HT1080 (cell line): ENCODE data around the gene CBFA2T3. TPM values are rescaled to one million over a fixed set of nuclear protein-coding genes. Genes with fewer than 3 reads are reported as not detected.

Experiments used
- DNase-seq: peaks from one replicate; pipeline ENCODE4 v3.0.0-alpha.2; 2015; ENCODE audit warnings: low read depth
- total RNA-seq: library from RNA; depleted of rRNA; stranded (reverse); fragments of >200 nt; shearing (Covaris generic); gene quantifications from 2 replicates; pipeline ENCODE4 v1.2.3, GENCODE V29; 2014

The CBFA2T3 gene
- total RNA-seq, 1 experiment from 2014 or later: not detected

- no peak for DNase-seq
Measured at GRCh38 chr16:88965411-88965810, 11.6 kb downstream of the CBFA2T3 start.

GRCh38 chr16:88964636-88965035 lies 12.4 kb downstream of the CBFA2T3 start:
- DNase-seq: no peak

GRCh38 chr16:88963583-88963982 lies 13.4 kb downstream of the CBFA2T3 start:
- no peak for DNase-seq

- DNase-seq: no peak
Measured at GRCh38 chr16:88962478-88963152, 14.4 kb downstream of the CBFA2T3 start.

GRCh38 chr16:88961011-88961410 lies 16.0 kb downstream of the CBFA2T3 start:
- no peak for DNase-seq

- DNase-seq: no peak
Measured at GRCh38 chr16:88960516-88960915, 16.5 kb downstream of the CBFA2T3 start.

- DNase-seq: no peak
Measured at GRCh38 chr16:88959022-88959421, 18.0 kb downstream of the CBFA2T3 start.

GRCh38 chr16:88957887-88958577 lies 19.0 kb downstream of the CBFA2T3 start:
- DNase-seq: no peak

- DNase-seq: no peak
Measured at GRCh38 chr16:88957433-88957767, 19.6 kb downstream of the CBFA2T3 start.

GRCh38 chr16:88956546-88957432 lies 20.2 kb downstream of the CBFA2T3 start:
- DNase-seq: no peak

GRCh38 chr16:88955906-88956305 lies 21.1 kb downstream of the CBFA2T3 start:
- no peak for DNase-seq

GRCh38 chr16:88953003-88953690 lies 23.9 kb downstream of the CBFA2T3 start:
- no peak for DNase-seq

GRCh38 chr16:88951989-88952388 lies 25.0 kb downstream of the CBFA2T3 start:
- DNase-seq: no peak

GRCh38 chr16:88951501-88951900 lies 25.5 kb downstream of the CBFA2T3 start:
- no peak for DNase-seq

GRCh38 chr16:88948781-88949490 lies 28.1 kb downstream of the CBFA2T3 start:
- no peak for DNase-seq

GRCh38 chr16:88945473-88945872 lies 31.5 kb downstream of the CBFA2T3 start:
- no peak for DNase-seq

GRCh38 chr16:88943741-88944140 lies 33.3 kb downstream of the CBFA2T3 start:
- DNase-seq: no peak

GRCh38 chr16:88943131-88943664 lies 33.8 kb downstream of the CBFA2T3 start:
- no peak for DNase-seq

- no peak for DNase-seq
Measured at GRCh38 chr16:88941913-88942909, 34.8 kb downstream of the CBFA2T3 start.
